ENCODE measurements around the gene AK5. TPM values are rescaled to one million over a fixed set of nuclear protein-coding genes. Genes with fewer than 3 reads are reported as not detected.

Gene AK5
- total RNA-seq, 2 experiments from 2014 or later: 4.6 to 5.6 TPM

DNA sequence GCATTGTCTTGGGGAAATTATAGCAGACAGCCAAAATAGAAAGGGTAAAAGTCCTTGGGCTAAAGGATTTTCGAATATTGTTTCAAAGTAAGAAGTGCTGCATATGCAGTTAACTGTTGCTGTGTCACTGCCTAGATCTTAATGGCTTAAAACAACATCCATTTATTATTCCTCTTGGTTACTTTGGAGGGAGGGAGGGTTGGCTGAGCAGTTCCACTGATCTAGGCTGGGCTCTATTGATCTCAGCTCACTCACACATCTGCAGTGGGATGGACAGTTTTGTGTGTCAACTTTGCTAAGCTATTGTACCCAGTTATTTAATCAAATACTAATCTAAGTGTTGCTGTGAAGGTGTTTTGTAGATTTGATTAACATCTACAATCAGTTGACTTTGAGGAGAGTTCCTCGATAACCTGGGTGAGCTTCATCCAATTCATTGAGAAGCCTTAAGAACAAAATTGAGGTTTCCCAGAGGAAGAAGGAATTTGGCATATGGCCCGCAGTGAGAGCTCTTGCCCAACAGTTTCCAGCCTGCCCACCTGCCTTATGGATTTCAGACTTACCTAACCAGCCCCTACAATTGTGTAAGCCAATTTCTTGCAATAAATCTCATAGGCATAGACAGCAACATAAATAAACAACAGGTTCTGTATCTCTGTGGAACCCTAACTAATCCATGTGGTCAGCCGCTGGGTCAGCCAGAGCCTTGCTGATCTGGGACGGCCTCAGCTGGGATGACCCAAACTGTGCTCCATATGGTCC is 187.3 kb downstream of the AK5 start:
- Mint-ChIP-seq H3K36me3 (ENCODE audit: low read depth) (peaks cover 4% of the 10 kb centered on the region), H3K27ac (no peak overlapping the region), H3K4me1 (ENCODE audit: low read depth) (peaks cover 2% of the 10 kb centered on the region), H3K27me3 (no peaks in the 10 kb centered on the region), H3K9me3 (peaks cover 2% of the 10 kb centered on the region), H3K4me3 (no peak overlapping the region)
- DNase-seq (no peak), ATAC-seq (no peak)
- ChIA-PET POLR2A (no interaction called here), CTCF (interaction anchor here (1.0 kb wide), 1 partner anchor 15 kb away, joined by 3 read pairs; no protein-coding TSS in a partner anchor)
- TF ChIP-seq, protein P1, sequence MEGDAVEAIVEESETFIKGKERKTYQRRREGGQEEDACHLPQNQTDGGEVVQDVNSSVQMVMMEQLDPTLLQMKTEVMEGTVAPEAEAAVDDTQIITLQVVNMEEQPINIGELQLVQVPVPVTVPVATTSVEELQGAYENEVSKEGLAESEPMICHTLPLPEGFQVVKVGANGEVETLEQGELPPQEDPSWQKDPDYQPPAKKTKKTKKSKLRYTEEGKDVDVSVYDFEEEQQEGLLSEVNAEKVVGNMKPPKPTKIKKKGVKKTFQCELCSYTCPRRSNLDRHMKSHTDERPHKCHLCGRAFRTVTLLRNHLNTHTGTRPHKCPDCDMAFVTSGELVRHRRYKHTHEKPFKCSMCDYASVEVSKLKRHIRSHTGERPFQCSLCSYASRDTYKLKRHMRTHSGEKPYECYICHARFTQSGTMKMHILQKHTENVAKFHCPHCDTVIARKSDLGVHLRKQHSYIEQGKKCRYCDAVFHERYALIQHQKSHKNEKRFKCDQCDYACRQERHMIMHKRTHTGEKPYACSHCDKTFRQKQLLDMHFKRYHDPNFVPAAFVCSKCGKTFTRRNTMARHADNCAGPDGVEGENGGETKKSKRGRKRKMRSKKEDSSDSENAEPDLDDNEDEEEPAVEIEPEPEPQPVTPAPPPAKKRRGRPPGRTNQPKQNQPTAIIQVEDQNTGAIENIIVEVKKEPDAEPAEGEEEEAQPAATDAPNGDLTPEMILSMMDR (IDR thresholded peaks at IDR 0.05): no peak
- intact Hi-C loops (cut with micrococcal nuclease): no loop called here

DNA sequence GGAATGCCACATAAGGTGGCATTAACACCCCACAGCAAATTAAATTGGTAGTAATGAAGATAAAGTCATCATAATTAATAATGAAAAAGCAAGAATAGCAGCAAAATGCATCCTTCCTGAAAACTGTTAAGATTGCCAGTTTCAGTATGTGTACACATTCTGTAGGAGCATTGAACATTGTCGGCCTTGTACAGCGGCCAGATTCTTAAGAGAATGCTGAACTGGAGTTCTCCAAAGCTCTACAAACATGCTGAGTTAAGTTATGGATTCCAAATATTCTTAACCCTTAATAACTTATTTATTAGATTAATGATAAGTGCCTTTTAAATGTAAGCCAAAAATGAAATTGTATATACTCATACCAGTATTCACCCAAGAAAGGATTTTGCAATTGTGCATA is 189.9 kb downstream of the AK5 start:
- intact Hi-C loops (cut with micrococcal nuclease): no loop called here
- CTCF ChIA-PET: no interaction called here
- POLR2A ChIA-PET: no interaction called here

DNA sequence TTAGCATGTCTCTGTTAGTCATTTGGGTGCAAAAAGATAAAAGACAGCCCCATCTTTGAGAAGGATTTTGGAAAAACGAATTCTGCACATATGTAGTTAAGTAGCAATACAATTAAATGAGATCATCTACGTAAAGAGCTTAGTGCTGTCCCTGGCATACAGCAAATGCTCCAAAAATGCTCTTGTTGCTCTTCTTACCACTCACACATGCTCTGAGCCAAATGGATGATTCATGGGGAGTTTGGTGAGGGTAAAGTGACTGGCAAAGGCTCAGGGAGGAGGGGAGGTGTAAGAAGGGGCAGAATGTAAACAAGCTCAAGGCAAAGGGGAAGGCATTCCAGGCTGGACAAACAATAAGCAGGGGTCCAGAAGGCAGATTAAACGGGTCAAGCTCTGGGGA is 191.9 kb downstream of the AK5 start:
- peaks cover 4% of the 10 kb centered on the region for H3K4me1 Mint-ChIP-seq (ENCODE audit: low read depth)
- CTCF ChIA-PET: interaction anchor here (0.8 to 1.0 kb wide), 2 partner anchors 15 to 17 kb away, joined by 3 read pairs; no protein-coding TSS in a partner anchor
- peaks cover 4% of the 10 kb centered on the region for H3K36me3 Mint-ChIP-seq (ENCODE audit: low read depth)
- POLR2A ChIA-PET: no interaction called here
- H3K9me3 Mint-ChIP-seq: peaks cover 2% of the 10 kb centered on the region
- intact Hi-C loops (cut with micrococcal nuclease): no loop called here
- no peak overlapping the region for H3K4me3 Mint-ChIP-seq
- no peak overlapping the region for H3K27ac Mint-ChIP-seq
- H3K27me3 Mint-ChIP-seq: no peaks in the 10 kb centered on the region
- DNase-seq (no peak), ATAC-seq (no peak)
- TF ChIP-seq, protein P1 (IDR thresholded peaks at IDR 0.05): no peak

More for the DNA sequence above, 189.9 kb downstream of the AK5 start:
- H3K4me3 Mint-ChIP-seq: no peak overlapping the region
- no peak overlapping the region for H3K27ac Mint-ChIP-seq
- H3K36me3 Mint-ChIP-seq (ENCODE audit: low read depth): peaks cover 4% of the 10 kb centered on the region
- H3K4me1 Mint-ChIP-seq (ENCODE audit: low read depth): peaks cover 4% of the 10 kb centered on the region
- DNase-seq (no peak), ATAC-seq (no peak)
- no peaks in the 10 kb centered on the region for H3K27me3 Mint-ChIP-seq
- TF ChIP-seq, protein P1 (IDR thresholded peaks at IDR 0.05): no peak
- H3K9me3 Mint-ChIP-seq: peaks cover 2% of the 10 kb centered on the region

DNA sequence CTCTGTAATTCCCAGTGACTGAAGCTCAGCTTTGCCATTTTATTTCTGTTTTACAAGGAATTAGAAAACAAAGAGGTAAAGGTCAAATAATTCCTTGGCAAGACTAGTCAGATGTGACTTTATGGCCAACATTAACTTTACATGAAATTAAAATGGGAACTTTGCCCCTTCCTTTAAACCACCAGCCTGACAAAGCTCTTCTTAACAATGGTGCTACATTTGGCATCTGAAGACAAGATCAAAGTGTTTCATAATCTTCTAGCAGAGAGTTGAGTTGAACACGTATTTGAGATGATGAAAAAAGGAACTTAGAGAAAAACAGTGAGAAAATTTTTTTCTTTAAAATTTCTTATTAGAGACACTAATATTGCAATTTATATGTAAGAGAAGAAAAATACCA is 193.8 kb downstream of the AK5 start:
- no peak for ATAC-seq
- TF ChIP-seq, protein P1 (IDR thresholded peaks at IDR 0.05): no peak
- no peaks in the 10 kb centered on the region for H3K27me3 Mint-ChIP-seq
- peaks cover 2% of the 10 kb centered on the region for H3K9me3 Mint-ChIP-seq
- intact Hi-C loops (cut with micrococcal nuclease): no loop called here
- ChIA-PET POLR2A (no interaction called here), CTCF (no interaction called here)
- peaks cover 4% of the 10 kb centered on the region for H3K4me1 Mint-ChIP-seq (ENCODE audit: low read depth)
- no peak overlapping the region for H3K4me3 Mint-ChIP-seq
- peaks cover 4% of the 10 kb centered on the region for H3K36me3 Mint-ChIP-seq (ENCODE audit: low read depth)
- no peak overlapping the region for H3K27ac Mint-ChIP-seq
- no peak for DNase-seq

DNA sequence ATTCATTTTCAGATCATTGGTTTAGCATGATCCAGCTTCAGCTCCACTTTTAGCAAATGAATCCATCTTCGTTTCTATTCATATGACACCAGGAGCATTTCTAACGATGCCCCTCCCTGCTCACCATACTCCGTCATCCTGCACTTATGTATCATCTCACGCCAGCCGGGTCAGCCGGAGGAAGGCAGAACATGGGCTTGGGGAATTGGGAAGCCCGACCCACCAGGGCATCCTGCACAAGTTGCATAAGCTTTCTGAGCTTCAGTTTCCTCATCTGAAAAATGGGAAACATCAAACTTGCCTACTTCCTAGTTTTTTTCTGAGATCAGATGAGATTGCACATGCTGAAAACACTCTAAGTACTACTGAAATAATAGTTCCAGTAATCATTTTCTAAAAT is 194.7 kb downstream of the AK5 start:
- Mint-ChIP-seq H3K4me3 (no peak overlapping the region), H3K9me3 (peaks cover 2% of the 10 kb centered on the region), H3K27ac (no peak overlapping the region), H3K4me1 (ENCODE audit: low read depth) (peaks cover 4% of the 10 kb centered on the region), H3K27me3 (no peaks in the 10 kb centered on the region), H3K36me3 (ENCODE audit: low read depth) (peaks cover 4% of the 10 kb centered on the region)
- DNase-seq (no peak), ATAC-seq (no peak)
- intact Hi-C loops (cut with micrococcal nuclease): no loop called here
- POLR2A ChIA-PET: no interaction called here
- CTCF ChIA-PET: no interaction called here
- TF ChIP-seq, protein P1 (IDR thresholded peaks at IDR 0.05): no peak
